Right lobe of liver (tissue), 6 donors: Measurements from ENCODE around the gene AIFM1. TPM values are rescaled to one million over a fixed set of nuclear protein-coding genes. Genes with fewer than 3 reads are reported as not detected.

Source experiments
- ATAC-seq, 4 donors: fragments of 200-7000 bp; cut with Tn5 transposase; one replicate each; pipeline ENCODE4 v1.9.1; 2020; ENCODE audit warnings: mild to moderate bottlenecking in 4 of 4, moderate library complexity in 4 of 4
- DNase-seq, 3 donors: peaks; one replicate each; pipeline ENCODE4 v3.0.0-alpha.2; 2020
- H3K27ac ChIP-seq, 3 donors: fragments of 200-600 bp; one replicate each; pipeline ENCODE4 v1.8.0; 2022
- H3K27me3 ChIP-seq, 2 donors: fragments of 200-600 bp; one replicate each; pipeline ENCODE4 v1.8.0; 2022
- H3K36me3 ChIP-seq, 4 donors: fragments of 200-600 bp; sonication (generic) in 1 of 4; one replicate each; pipeline versions ENCODE4 v1.5.1 to v1.8.0; 2017 to 2022; ENCODE audit warnings: control low read depth in 1 of 4
- H3K4me1 ChIP-seq, 4 donors: fragments of 200-600 bp; sonication (generic) in 1 of 4; one replicate each; pipeline versions ENCODE4 v1.5.1 to v1.8.0; 2017 to 2022; ENCODE audit warnings: control low read depth in 1 of 4
- H3K4me3 ChIP-seq, 3 donors: fragments of 200-600 bp; one replicate each; pipeline ENCODE4 v1.8.0; 2022
- H3K9me3 ChIP-seq, 4 donors: fragments of 200-600 bp; sonication (generic) in 1 of 4; one replicate each; pipeline versions ENCODE4 v1.5.1 to v1.8.0; 2017 to 2022; ENCODE audit warnings: control low read depth in 1 of 4
- CTCF ChIP-seq, 4 donors: fragments of 200-600 bp in 3 of 4; fragments of 450-650 bp in 1 of 4; IDR thresholded peaks; one replicate each; pipeline versions ENCODE4 v1.5.1 to v1.8.0; 2016 to 2022; ENCODE audit warnings: antibody characterized with exemption in 4 of 4, mild to moderate bottlenecking in 2 of 4
- POLR2A ChIP-seq: fragments of 450-650 bp; IDR thresholded peaks from one replicate; pipeline ENCODE4 v1.6.1; 2017; ENCODE audit warnings: antibody characterized with exemption, mild to moderate bottlenecking
- WGBS: methylation state at CpG from one replicate; pipeline ENCODE4 v1.1.6; 2018; ENCODE audit warnings: low coverage, low lambda C conversion rate; ENCODE audit not compliant: insufficient coverage; ENCODE audit errors: missing lambda C conversion rate; 5-methylcytosine and 5-hydroxymethylcytosine counted together
- intact Hi-C, 2 donors: fragments of 100-400 bp; cut with DNase I; formaldehyde crosslinking; loops; one replicate each; pipeline versions ENCODE4 v1.11.2 to v1.14.1; 2022
- total RNA-seq, 6 experiments: library from RNA; depleted of rRNA in 2 of 6; stranded (reverse); fragments of >200 nt in 2 of 6; fragmentation: NEBNext Ultra II Directional in 3 of 6; extraction: Animal tissue kit (Norgen Biotek cat#: 25700) in 3 of 6; gene quantifications; one replicate each; pipeline versions ENCODE4 v1.1.0 to v1.2.4, GENCODE V29; 2016 to 2023
- donor health status: DM: no; HTN: yes; CAD: no.
- donor health status: DM: no; HTN: no; CAD: no.
- donor health status: DM: no; HTN: no; CAD: no.
- donor health status: DM: no; HTN: yes; CAD: no.
- donor health status: DM: no; HTN: yes; CAD: no.

Gene AIFM1
- total RNA-seq, 6 experiments from 2014 or later = 63.4 to 90.0 (median 76.7) TPM

- DNase-seq (no peak), ATAC-seq (no peak)
- intact Hi-C loops = no loop called here
- TF ChIP-seq POLR2A (no peak), CTCF (IDR thresholded peaks at IDR 0.05) (no peak)
- Histone ChIP-seq H3K4me3 (peak overlapping the region in 1 of 3 donors; percentile 65), H3K27ac (no peak overlapping the region), H3K4me1 (peaks cover 0 to 19% (median 0%) of the 10 kb centered on the region in 4 donors), H3K36me3 (no peaks in the 10 kb centered on the region), H3K27me3 (no peaks in the 10 kb centered on the region), H3K9me3 (no peaks in the 10 kb centered on the region)
- WGBS = 37% methylated on average over 3 of the region's 4 CpGs
Observed at GRCh38 chrX:130167040-130167439, 1.4 kb upstream of the AIFM1 start.

- Histone ChIP-seq H3K27ac (peak overlapping the region; percentile 44 to 86 (median 84)), H3K4me1 (peaks cover 0 to 20% (median 0%) of the 10 kb centered on the region in 4 donors), H3K9me3 (no peaks in the 10 kb centered on the region), H3K36me3 (no peaks in the 10 kb centered on the region), H3K4me3 (peak overlapping the region; percentile 58 to 67 (median 65)), H3K27me3 (no peaks in the 10 kb centered on the region)
- intact Hi-C loops = no loop called here
- DNase-seq (no peak), ATAC-seq (no peak)
- 54% methylated on average over 4 of the region's 4 CpGs for WGBS
- TF ChIP-seq POLR2A = no peak
- TF ChIP-seq CTCF (IDR thresholded peaks at IDR 0.05) = no peak
Observed at GRCh38 chrX:130166503-130166777, 799 bp upstream of the AIFM1 start.

DNA sequence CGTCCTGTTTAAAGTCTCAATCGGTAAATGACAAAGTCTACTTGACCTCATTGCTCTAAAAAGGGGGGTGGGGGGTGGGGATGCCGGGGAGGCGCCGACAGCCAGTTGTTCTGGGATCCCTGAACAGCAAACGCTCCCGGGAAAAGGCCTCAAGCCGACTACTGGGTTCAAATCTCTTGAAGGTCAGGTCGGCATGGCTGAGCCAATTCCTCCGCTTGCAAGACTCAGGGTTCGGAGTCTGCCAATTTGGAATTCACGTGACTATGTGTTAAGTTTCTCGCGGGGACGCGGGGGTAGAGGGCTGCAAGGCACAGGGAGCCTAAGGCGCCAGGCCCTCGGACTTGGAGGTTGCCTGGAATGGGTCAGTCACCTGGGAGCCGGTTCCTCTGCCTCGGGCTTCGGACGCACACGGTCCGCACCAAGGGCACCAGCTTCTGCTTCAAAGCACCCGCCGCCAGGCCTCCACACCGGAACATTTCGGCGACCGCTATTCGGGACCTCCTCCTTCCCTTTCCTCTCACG lies 399 bp downstream of the AIFM1 start:
- peak overlapping the region; percentile 58 to 67 (median 65) for H3K4me3 ChIP-seq
- peak overlapping the region; percentile 73 to 86 (median 84) for H3K27ac ChIP-seq
- no peaks in the 10 kb centered on the region for H3K9me3 ChIP-seq
- H3K4me1 ChIP-seq = peaks cover 0 to 20% (median 0%) of the 10 kb centered on the region in 4 donors
- ATAC-seq = peak in 2 of 4 donors; percentile 2 to 7
- no peak for TF ChIP-seq POLR2A
- no peak for TF ChIP-seq CTCF (IDR thresholded peaks at IDR 0.05)
- intact Hi-C loops = no loop called here
- no peaks in the 10 kb centered on the region for H3K27me3 ChIP-seq
- H3K36me3 ChIP-seq = no peaks in the 10 kb centered on the region
- 16% methylated on average over 6 of the region's 32 CpGs for WGBS
- DNase-seq = no peak

- Histone ChIP-seq H3K27ac (no peak overlapping the region), H3K4me3 (no peak overlapping the region), H3K9me3 (no peaks in the 10 kb centered on the region), H3K4me1 (peaks cover 0 to 27% (median 0%) of the 10 kb centered on the region in 4 donors), H3K36me3 (no peaks in the 10 kb centered on the region), H3K27me3 (no peaks in the 10 kb centered on the region)
- no peak for ATAC-seq
- TF ChIP-seq POLR2A = no peak
- TF ChIP-seq CTCF (IDR thresholded peaks at IDR 0.05) = no peak
- intact Hi-C loops = no loop called here
- 35% methylated on average over 2 of the region's 2 CpGs for WGBS
- DNase-seq = no peak
Observed at GRCh38 chrX:130163398-130163797, 2.2 kb downstream of the AIFM1 start.
